Nephron (organoid): ENCODE results near the gene MPDU1.

ENCODE experiments used
- H3K27ac Mint-ChIP-seq, 3 experiments: 2 replicates each; pipeline ENCODE4 v1.8.0; 2020; ENCODE audit warnings: mixed read lengths in 3 of 3, mild to moderate bottlenecking in 2 of 3, moderate library complexity in 1 of 3
- H3K27me3 Mint-ChIP-seq: 2 replicates; pipeline ENCODE4 v1.8.0; 2021; ENCODE audit warnings: low read depth, mild to moderate bottlenecking, moderate library complexity, mixed read lengths
- H3K36me3 Mint-ChIP-seq: 2 replicates; pipeline ENCODE4 v1.8.0; 2020; ENCODE audit warnings: low read depth, mixed read lengths
- H3K4me1 Mint-ChIP-seq: 2 replicates; pipeline ENCODE4 v1.8.0; 2020; ENCODE audit warnings: mixed read lengths
- H3K4me3 Mint-ChIP-seq, 3 experiments: 2 replicates each; pipeline ENCODE4 v1.8.0; 2020; ENCODE audit warnings: mild to moderate bottlenecking in 3 of 3, mixed read lengths in 3 of 3, moderate library complexity in 2 of 3
- H3K9me3 Mint-ChIP-seq: 2 replicates; pipeline ENCODE4 v1.8.0; 2020; ENCODE audit warnings: mixed read lengths
- TF ChIP-seq, protein P1 (sequence below), 3 experiments: fragments of 200-600 bp; sonication (generic); IDR thresholded peaks; one replicate each; pipeline ENCODE4 v1.5.0; 2021; ENCODE audit warnings: antibody characterized with exemption in 3 of 3; ENCODE audit not compliant: unreplicated experiment in 3 of 3

The MPDU1 gene

GRCh38 chr17:7580604-7581575, 2.8 kb upstream of the MPDU1 start:
- Mint-ChIP-seq H3K4me3 (peak overlapping the region; percentile 48 to 49 (median 48)), H3K9me3 (no peaks in the 10 kb centered on the region), H3K27ac (peak overlapping the region; percentile 95 to 98 (median 97)), H3K36me3 (peaks cover 55% of the 10 kb centered on the region), H3K27me3 (peaks cover 4% of the 10 kb centered on the region), H3K4me1 (peaks cover 63% of the 10 kb centered on the region)
- TF ChIP-seq, protein P1, sequence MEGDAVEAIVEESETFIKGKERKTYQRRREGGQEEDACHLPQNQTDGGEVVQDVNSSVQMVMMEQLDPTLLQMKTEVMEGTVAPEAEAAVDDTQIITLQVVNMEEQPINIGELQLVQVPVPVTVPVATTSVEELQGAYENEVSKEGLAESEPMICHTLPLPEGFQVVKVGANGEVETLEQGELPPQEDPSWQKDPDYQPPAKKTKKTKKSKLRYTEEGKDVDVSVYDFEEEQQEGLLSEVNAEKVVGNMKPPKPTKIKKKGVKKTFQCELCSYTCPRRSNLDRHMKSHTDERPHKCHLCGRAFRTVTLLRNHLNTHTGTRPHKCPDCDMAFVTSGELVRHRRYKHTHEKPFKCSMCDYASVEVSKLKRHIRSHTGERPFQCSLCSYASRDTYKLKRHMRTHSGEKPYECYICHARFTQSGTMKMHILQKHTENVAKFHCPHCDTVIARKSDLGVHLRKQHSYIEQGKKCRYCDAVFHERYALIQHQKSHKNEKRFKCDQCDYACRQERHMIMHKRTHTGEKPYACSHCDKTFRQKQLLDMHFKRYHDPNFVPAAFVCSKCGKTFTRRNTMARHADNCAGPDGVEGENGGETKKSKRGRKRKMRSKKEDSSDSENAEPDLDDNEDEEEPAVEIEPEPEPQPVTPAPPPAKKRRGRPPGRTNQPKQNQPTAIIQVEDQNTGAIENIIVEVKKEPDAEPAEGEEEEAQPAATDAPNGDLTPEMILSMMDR (IDR thresholded peaks at IDR 0.05; ENCODE audit: unreplicated experiment in 3 of 3), result no peak

DNA sequence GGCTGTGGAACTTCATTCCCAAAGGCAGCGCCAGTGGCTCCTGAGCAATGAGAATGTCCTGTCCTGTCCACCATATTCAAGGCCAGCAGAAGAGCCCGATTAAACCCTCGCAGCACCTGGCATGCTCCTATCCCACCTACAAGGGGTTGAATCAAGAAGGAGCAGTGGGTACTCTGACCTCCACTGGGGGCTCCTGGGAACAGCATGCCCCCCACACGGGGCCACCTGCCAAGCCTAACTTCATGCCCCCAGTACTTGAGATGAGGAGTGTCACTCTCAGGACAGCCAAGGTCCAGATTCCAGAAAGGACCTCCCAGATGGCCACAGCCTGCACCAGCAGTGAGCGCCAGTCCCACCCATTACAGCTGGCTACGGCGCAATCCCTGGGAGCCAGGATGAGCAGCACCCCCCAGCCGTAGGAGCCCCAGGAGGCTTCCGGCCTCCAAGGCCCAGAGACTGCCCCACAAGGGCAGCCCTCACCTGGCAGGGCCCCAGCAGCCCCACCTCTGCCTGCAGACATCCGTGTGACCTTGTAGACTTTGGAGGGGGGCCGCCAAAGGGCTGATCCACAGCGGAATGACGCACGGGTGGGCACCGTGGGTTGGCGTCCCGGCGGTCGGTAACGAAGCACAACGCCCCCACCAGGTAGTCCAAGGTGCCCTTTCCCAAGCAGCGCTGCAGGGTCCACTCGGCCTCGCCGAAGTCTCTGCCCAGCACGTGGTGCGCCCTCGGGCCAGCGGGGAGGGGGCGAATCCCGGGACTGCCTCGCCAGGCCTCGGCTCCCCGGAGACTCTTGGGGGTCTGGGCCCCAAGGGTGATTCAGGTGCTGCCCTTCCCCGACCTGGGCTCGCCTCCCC, 1.0 kb upstream of the MPDU1 start:
- H3K4me3 Mint-ChIP-seq, result peak overlapping the region; percentile 77 to 95 (median 78)
- H3K4me1 Mint-ChIP-seq, result peaks cover 61% of the 10 kb centered on the region
- no peaks in the 10 kb centered on the region for H3K9me3 Mint-ChIP-seq
- H3K36me3 Mint-ChIP-seq, result peaks cover 45% of the 10 kb centered on the region
- peaks cover 4% of the 10 kb centered on the region for H3K27me3 Mint-ChIP-seq
- TF ChIP-seq, protein P1 (IDR thresholded peaks at IDR 0.05; ENCODE audit: unreplicated experiment in 3 of 3), result no peak
- H3K27ac Mint-ChIP-seq, result peak overlapping the region; percentile 98 to 100 (median 100)

DNA sequence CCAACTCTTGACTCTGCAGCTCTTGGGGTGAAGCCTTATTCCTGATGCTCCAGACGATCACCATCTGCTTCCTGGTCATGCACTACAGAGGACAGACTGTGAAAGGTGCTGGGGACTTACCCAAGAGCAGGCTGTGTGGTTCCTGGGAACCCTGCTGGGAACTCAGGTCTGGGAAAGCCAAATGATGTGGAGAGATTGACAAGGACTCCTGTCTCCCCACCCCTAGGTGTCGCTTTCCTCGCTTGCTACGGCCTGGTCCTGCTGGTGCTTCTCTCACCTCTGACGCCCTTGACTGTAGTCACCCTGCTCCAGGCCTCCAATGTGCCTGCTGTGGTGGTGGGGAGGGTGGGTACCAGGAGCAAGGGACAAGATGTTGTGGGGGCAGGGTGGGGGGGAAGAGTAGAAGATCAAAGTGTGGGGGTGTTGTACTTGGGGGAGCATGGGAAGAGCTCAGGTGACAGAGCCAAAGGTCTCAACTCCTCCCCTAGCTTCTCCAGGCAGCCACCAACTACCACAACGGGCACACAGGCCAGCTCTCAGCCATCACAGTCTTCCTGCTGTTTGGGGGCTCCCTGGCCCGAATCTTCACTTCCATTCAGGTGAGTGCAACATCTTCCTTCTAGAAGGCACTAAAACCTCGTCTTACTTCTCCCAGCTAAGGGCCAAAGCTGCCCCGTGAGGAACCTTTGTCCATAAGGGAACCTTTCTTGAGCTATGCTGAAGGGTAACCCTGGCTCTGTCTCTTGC, 3.2 kb downstream of the MPDU1 start:
- Mint-ChIP-seq H3K4me3 (peak overlapping the region; percentile 51 to 81 (median 67)), H3K36me3 (peaks cover 38% of the 10 kb centered on the region), H3K9me3 (no peaks in the 10 kb centered on the region), H3K4me1 (peaks cover 42% of the 10 kb centered on the region), H3K27ac (peak overlapping the region; percentile 75 to 89 (median 77)), H3K27me3 (peaks cover 4% of the 10 kb centered on the region)
- TF ChIP-seq, protein P1 (IDR thresholded peaks at IDR 0.05; ENCODE audit: unreplicated experiment in 3 of 3), result no peak

DNA sequence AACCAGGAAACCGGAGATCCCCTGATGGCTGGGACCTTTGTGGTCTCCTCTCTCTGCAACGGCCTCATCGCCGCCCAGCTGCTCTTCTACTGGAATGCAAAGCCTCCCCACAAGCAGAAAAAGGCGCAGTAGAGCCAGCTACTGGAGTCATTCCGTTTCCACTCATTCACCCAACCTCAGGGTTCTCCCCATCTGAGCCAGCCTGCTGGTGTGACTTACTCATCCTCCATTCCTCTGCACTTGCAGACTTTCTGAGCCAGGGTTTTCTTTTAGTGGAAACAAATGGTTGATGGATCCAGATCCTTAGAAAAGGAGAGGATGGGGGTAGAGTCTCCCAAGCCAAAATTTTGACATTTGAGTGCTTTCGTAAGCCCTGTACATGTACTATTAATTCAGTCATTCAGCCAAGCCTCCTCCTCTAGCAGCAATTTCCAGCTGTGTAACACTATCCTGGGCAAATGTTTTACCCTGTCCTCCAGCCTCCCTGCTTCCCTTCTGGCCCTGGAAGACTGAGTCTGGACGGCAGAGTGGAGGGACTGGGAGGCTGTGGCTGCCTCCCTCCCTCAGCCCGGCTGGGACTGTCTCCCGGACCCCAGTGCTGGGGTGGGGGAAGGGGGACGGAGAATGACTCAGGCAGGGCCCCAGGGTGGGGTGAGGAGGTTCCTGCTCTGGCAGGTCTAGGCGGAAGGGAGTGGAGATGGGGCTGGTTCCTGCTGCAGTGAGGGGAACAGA, 3.9 kb downstream of the MPDU1 start:
- H3K4me3 Mint-ChIP-seq, result peak overlapping the region; percentile 51 to 81 (median 67)
- H3K27me3 Mint-ChIP-seq, result no peaks in the 10 kb centered on the region
- TF ChIP-seq, protein P1 (IDR thresholded peaks at IDR 0.05; ENCODE audit: unreplicated experiment in 3 of 3), result no peak
- H3K27ac Mint-ChIP-seq, result peak overlapping the region; percentile 75 to 89 (median 77)
- H3K9me3 Mint-ChIP-seq, result no peaks in the 10 kb centered on the region
- H3K4me1 Mint-ChIP-seq, result peaks cover 35% of the 10 kb centered on the region
- H3K36me3 Mint-ChIP-seq, result peaks cover 42% of the 10 kb centered on the region
